ENCODE results near the gene HTATIP2.

GRCh38 chr11:20351751-20352262, 11.7 kb upstream of the HTATIP2 start:
- TF ChIP-seq GATA2 (IDR thresholded peaks at IDR 0.05; ENCODE audit: low read depth, low read length): no peak
- TF ChIP-seq GATA3 (IDR thresholded peaks at IDR 0.05; ENCODE audit: low read depth, low read length): no peak
